Peyer's patch (tissue), 4 donors: ENCODE measurements around the gene ZNF710.

ENCODE experiments used
- POLR2A ChIP-seq, 2 donors: fragments of 450-650 bp; IDR thresholded peaks; one replicate each; pipeline ENCODE4 v1.5.1; 2017; ENCODE audit warnings: antibody characterized with exemption in 2 of 2, mild to moderate bottlenecking in 2 of 2, moderate library complexity in 2 of 2
- TF ChIP-seq, protein P1 (sequence below), 6 experiments: fragments of 450-650 bp in 4 of 6; fragments of 200-600 bp in 2 of 6; sonication (generic) in 1 of 6; IDR thresholded peaks; one replicate each; pipeline ENCODE4 v1.5.1; 2017 to 2019; ENCODE audit warnings: antibody characterized with exemption in 6 of 6, mild to moderate bottlenecking in 3 of 6, moderate library complexity in 1 of 6

DNA sequence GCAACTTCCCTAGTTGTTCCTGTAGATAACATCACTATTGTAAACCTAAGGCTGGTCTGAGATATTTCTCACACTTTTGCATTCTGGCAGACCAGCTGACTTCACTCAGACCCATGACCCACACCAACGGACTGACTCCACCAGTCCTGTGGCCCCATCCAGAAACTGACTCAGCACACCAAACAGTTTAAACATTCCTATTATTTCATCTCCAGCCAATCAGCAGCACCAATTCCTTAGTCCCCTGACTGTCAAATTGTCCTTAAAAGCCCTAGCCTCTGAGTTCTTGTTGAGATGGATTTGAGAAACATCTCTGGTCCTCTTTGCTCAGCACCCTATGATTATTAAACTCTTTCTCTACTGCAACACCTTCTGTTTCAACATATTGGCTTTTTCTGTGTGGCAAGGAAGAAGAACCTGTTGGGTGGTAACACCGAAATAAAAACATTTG is 113.4 kb downstream of the ZNF710 start:
- TF ChIP-seq, protein P1, sequence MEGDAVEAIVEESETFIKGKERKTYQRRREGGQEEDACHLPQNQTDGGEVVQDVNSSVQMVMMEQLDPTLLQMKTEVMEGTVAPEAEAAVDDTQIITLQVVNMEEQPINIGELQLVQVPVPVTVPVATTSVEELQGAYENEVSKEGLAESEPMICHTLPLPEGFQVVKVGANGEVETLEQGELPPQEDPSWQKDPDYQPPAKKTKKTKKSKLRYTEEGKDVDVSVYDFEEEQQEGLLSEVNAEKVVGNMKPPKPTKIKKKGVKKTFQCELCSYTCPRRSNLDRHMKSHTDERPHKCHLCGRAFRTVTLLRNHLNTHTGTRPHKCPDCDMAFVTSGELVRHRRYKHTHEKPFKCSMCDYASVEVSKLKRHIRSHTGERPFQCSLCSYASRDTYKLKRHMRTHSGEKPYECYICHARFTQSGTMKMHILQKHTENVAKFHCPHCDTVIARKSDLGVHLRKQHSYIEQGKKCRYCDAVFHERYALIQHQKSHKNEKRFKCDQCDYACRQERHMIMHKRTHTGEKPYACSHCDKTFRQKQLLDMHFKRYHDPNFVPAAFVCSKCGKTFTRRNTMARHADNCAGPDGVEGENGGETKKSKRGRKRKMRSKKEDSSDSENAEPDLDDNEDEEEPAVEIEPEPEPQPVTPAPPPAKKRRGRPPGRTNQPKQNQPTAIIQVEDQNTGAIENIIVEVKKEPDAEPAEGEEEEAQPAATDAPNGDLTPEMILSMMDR (IDR thresholded peaks at IDR 0.05), result no peak
- no peak for TF ChIP-seq POLR2A (IDR thresholded peaks at IDR 0.05)
